Chondrocyte (in vitro differentiated cells): ENCODE results near the gene KCNJ10. TPM values are rescaled to one million over a fixed set of nuclear protein-coding genes. Genes with fewer than 3 reads are reported as not detected.

ENCODE experiments used
- DNase-seq: peaks from one replicate; pipeline ENCODE4 v3.0.0; 2021; ENCODE audit warnings: mixed read lengths, low spot score
- H3K27ac Mint-ChIP-seq: one replicate; pipeline ENCODE4 v1.8.0; 2021; ENCODE audit warnings: mild to moderate bottlenecking, moderate library complexity, mixed read lengths; ENCODE audit not compliant: unreplicated experiment
- H3K27me3 Mint-ChIP-seq: 2 replicates; pipeline ENCODE4 v1.8.0; 2021; ENCODE audit warnings: low read depth, mixed read lengths
- H3K36me3 Mint-ChIP-seq: 2 replicates; pipeline ENCODE4 v1.8.0; 2021; ENCODE audit warnings: low read depth, mixed read lengths
- H3K4me1 Mint-ChIP-seq: 2 replicates; pipeline ENCODE4 v1.8.0; 2021; ENCODE audit warnings: low read depth, mild to moderate bottlenecking, mixed read lengths
- H3K4me3 Mint-ChIP-seq: one replicate; pipeline ENCODE4 v1.8.0; 2021; ENCODE audit warnings: mild to moderate bottlenecking, moderate library complexity, mixed read lengths; ENCODE audit not compliant: unreplicated experiment
- H3K9me3 Mint-ChIP-seq: 2 replicates; pipeline ENCODE4 v1.8.0; 2021; ENCODE audit warnings: low read depth, mixed read lengths
- CTCF ChIP-seq: fragments of 200-600 bp; sonication (generic); IDR thresholded peaks from 2 replicates; pipeline ENCODE4 v1.5.0; 2021; ENCODE audit warnings: antibody characterized with exemption, mild to moderate bottlenecking, moderate library complexity
- total RNA-seq: library from RNA; stranded (reverse); gene quantifications from 3 replicates; pipeline ENCODE4 v1.2.1, GENCODE V29; 2021

KCNJ10 gene
- total RNA-seq, 1 donor from 2014 or later: not detected

- no peak for TF ChIP-seq CTCF
Measured at GRCh38 chr1:159977364-159978106, 92.4 kb downstream of the KCNJ10 start.

GRCh38 chr1:159974350-159974965, 95.5 kb downstream of the KCNJ10 start:
- no peak for TF ChIP-seq CTCF
- Mint-ChIP-seq H3K27ac (no peak overlapping the region), H3K27me3 (peaks cover 39% of the 10 kb centered on the region), H3K4me1 (no peaks in the 10 kb centered on the region), H3K9me3 (no peaks in the 10 kb centered on the region), H3K4me3 (no peak overlapping the region), H3K36me3 (no peaks in the 10 kb centered on the region)
- no peak for DNase-seq

More at GRCh38 chr1:159977364-159978106, 92.4 kb downstream of the KCNJ10 start:
- Mint-ChIP-seq H3K27me3 (peaks cover 40% of the 10 kb centered on the region), H3K27ac (no peak overlapping the region), H3K9me3 (no peaks in the 10 kb centered on the region), H3K4me1 (no peaks in the 10 kb centered on the region), H3K36me3 (peaks cover 9% of the 10 kb centered on the region), H3K4me3 (no peak overlapping the region)
- no peak for DNase-seq

- no peak for TF ChIP-seq CTCF
- DNase-seq: no peak
- Mint-ChIP-seq H3K36me3 (no peaks in the 10 kb centered on the region), H3K27me3 (peaks cover 35% of the 10 kb centered on the region), H3K27ac (no peak overlapping the region), H3K4me3 (no peak overlapping the region), H3K9me3 (no peaks in the 10 kb centered on the region), H3K4me1 (no peaks in the 10 kb centered on the region)
Measured at GRCh38 chr1:159973350-159973940, 96.5 kb downstream of the KCNJ10 start.

GRCh38 chr1:159972443-159973205, 97.3 kb downstream of the KCNJ10 start:
- Mint-ChIP-seq H3K4me3 (no peak overlapping the region), H3K4me1 (no peaks in the 10 kb centered on the region), H3K9me3 (peaks cover 6% of the 10 kb centered on the region), H3K27ac (no peak overlapping the region), H3K27me3 (peaks cover 36% of the 10 kb centered on the region), H3K36me3 (peaks cover 2% of the 10 kb centered on the region)
- TF ChIP-seq CTCF: no peak
- DNase-seq: no peak

GRCh38 chr1:159970932-159971342, 99.0 kb downstream of the KCNJ10 start:
- H3K9me3 Mint-ChIP-seq: peaks cover 12% of the 10 kb centered on the region
- H3K27me3 Mint-ChIP-seq: peaks cover 41% of the 10 kb centered on the region
- no peaks in the 10 kb centered on the region for H3K4me1 Mint-ChIP-seq
- no peak for TF ChIP-seq CTCF
- peaks cover 10% of the 10 kb centered on the region for H3K36me3 Mint-ChIP-seq
- H3K4me3 Mint-ChIP-seq: no peak overlapping the region
- no peak overlapping the region for H3K27ac Mint-ChIP-seq
- DNase-seq: no peak
